Adipocyte (in vitro differentiated cells): ENCODE data around the gene FXYD2.

Source experiments
- DNase-seq: peaks from one replicate; pipeline ENCODE4 v3.0.0-alpha.2; 2015; ENCODE audit warnings: low read depth
- H3K27me3 ChIP-seq: replicated peaks from 2 replicates; pipeline ENCODE4 v1.7.0; 2013; ENCODE audit warnings: mild to moderate bottlenecking, low read length, moderate library complexity; ENCODE audit not compliant: control insufficient read depth, insufficient read depth
- H3K36me3 ChIP-seq: 2 replicates; pipeline ENCODE4 v1.7.0; 2013; ENCODE audit warnings: low read length, mild to moderate bottlenecking, moderate library complexity; ENCODE audit not compliant: control insufficient read depth, insufficient read depth, severe bottlenecking
- H3K4me1 ChIP-seq: 2 replicates; pipeline ENCODE4 v1.7.0; 2013; ENCODE audit warnings: mild to moderate bottlenecking, low read length, moderate library complexity; ENCODE audit not compliant: control insufficient read depth, insufficient read depth
- H3K4me3 ChIP-seq: 2 replicates; pipeline ENCODE4 v1.7.0; 2013; ENCODE audit warnings: mild to moderate bottlenecking, low read length, moderate library complexity
- H3K9ac ChIP-seq: 2 replicates; pipeline ENCODE4 v1.7.0; 2013; ENCODE audit warnings: mild to moderate bottlenecking, low read length, moderate library complexity
- H3K9me3 ChIP-seq: 2 replicates; pipeline ENCODE4 v1.7.0; 2013; ENCODE audit warnings: mild to moderate bottlenecking, low read length, moderate library complexity; ENCODE audit not compliant: control insufficient read depth

The FXYD2 gene

DNA sequence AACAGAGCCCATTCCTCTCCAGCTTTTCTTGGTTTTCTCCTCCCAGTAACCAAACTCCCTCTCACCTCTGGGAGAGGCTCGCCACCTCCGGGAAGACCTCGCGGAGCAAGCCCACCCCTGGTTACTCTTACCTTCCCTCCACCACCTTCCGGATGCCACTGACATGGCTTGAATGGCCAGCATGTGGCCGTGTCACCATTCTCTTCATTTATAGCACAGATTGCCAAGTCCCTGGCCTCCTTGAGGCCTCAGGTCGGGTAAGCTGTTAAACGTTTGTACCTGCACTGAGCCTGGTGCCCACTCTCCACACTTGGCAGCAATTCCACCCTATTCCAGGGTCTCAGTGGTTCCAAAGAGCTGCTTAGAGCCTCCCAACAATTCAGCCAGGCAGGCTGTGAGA, 8.0 kb upstream of the FXYD2 start:
- no peaks in the 10 kb centered on the region for H3K36me3 ChIP-seq
- H3K9me3 ChIP-seq: no peaks in the 10 kb centered on the region
- no peak overlapping the region for H3K4me3 ChIP-seq
- peaks cover 52% of the 10 kb centered on the region for H3K27me3 ChIP-seq
- no peak for DNase-seq
- no peak overlapping the region for H3K9ac ChIP-seq
- peaks cover 6% of the 10 kb centered on the region for H3K4me1 ChIP-seq

DNA sequence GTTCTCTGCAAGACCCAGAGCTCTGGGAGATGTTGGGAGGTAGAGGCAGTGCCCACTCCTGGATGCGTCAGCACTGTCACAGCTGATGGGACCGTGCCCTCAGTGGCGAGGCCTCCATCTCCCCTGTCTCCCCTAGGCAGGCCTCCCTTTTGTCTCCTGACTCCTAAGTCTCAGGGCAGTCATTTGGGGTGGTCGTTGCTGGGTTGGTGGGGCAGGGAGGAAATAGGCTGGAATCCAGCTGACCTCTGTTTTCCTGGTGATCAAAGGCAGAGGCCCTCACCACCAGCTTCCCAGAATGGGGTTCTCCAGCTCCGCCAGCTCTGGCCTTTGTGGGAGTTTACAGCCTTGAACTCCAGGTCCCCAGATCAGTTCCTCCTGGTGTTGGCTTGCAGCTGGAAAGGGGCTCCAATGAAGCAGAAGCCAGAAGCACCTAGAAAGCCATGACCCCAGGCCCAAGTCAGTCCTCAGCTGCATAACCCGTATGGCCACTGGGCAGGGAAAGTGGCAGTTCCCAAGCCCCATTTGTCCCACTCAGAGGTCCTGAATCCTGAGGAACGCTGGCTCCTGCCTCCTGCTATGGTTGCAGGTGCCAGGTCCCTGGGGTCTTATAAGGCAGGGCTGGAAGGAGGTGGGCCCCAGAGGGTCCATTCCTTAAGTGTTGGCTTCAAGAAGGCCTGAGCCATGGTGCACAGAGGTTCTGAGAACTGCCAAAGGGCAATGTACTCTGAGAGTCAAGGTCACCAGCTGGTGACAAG, 7.3 kb upstream of the FXYD2 start:
- Histone ChIP-seq H3K27me3 (peaks cover 46% of the 10 kb centered on the region), H3K4me3 (no peak overlapping the region), H3K4me1 (peaks cover 6% of the 10 kb centered on the region), H3K9me3 (no peaks in the 10 kb centered on the region), H3K36me3 (no peaks in the 10 kb centered on the region), H3K9ac (no peak overlapping the region)
- DNase-seq: no peak

GRCh38 chr11:117830674-117831351, 6.3 kb upstream of the FXYD2 start:
- H3K4me3 ChIP-seq: no peak overlapping the region
- H3K9me3 ChIP-seq: no peaks in the 10 kb centered on the region
- peaks cover 45% of the 10 kb centered on the region for H3K27me3 ChIP-seq
- peaks cover 6% of the 10 kb centered on the region for H3K4me1 ChIP-seq
- H3K36me3 ChIP-seq: no peaks in the 10 kb centered on the region
- DNase-seq: no peak
- no peak overlapping the region for H3K9ac ChIP-seq

- H3K36me3 ChIP-seq: no peaks in the 10 kb centered on the region
- peaks cover 6% of the 10 kb centered on the region for H3K4me1 ChIP-seq
- H3K4me3 ChIP-seq: no peak overlapping the region
- no peak overlapping the region for H3K9ac ChIP-seq
- DNase-seq: no peak
- peaks cover 44% of the 10 kb centered on the region for H3K27me3 ChIP-seq
- H3K9me3 ChIP-seq: no peaks in the 10 kb centered on the region
These were observed 5.5 kb upstream of the FXYD2 start for GRCh38 chr11:117830072-117830471.

DNA sequence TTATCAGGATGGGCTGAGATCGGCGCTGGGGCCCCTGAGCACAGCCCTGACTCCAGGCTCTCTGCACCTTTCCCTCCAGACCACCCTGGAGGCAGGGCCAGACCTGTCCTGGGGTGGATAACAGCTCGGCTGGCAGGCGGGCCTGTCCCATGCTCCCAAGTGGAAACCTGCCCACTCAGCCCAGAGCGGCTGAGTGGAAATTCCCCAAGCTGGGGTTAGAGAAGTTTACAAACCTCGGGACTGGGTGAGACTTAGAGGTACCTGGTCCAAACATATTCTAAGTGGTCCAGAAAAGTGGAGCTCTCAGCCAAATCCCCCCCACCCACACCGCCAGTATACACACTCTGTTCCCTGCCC, 4.8 kb upstream of the FXYD2 start:
- Histone ChIP-seq H3K4me3 (no peak overlapping the region), H3K9ac (no peak overlapping the region), H3K27me3 (peaks cover 41% of the 10 kb centered on the region), H3K9me3 (no peaks in the 10 kb centered on the region), H3K36me3 (no peaks in the 10 kb centered on the region), H3K4me1 (peaks cover 10% of the 10 kb centered on the region)
- no peak for DNase-seq

GRCh38 chr11:117828611-117829368, 4.2 kb upstream of the FXYD2 start:
- peaks cover 36% of the 10 kb centered on the region for H3K27me3 ChIP-seq
- H3K9ac ChIP-seq: no peak overlapping the region
- peak; percentile 19 for DNase-seq
- H3K9me3 ChIP-seq: no peaks in the 10 kb centered on the region
- no peak overlapping the region for H3K4me3 ChIP-seq
- H3K36me3 ChIP-seq: no peaks in the 10 kb centered on the region
- H3K4me1 ChIP-seq: peaks cover 11% of the 10 kb centered on the region

DNA sequence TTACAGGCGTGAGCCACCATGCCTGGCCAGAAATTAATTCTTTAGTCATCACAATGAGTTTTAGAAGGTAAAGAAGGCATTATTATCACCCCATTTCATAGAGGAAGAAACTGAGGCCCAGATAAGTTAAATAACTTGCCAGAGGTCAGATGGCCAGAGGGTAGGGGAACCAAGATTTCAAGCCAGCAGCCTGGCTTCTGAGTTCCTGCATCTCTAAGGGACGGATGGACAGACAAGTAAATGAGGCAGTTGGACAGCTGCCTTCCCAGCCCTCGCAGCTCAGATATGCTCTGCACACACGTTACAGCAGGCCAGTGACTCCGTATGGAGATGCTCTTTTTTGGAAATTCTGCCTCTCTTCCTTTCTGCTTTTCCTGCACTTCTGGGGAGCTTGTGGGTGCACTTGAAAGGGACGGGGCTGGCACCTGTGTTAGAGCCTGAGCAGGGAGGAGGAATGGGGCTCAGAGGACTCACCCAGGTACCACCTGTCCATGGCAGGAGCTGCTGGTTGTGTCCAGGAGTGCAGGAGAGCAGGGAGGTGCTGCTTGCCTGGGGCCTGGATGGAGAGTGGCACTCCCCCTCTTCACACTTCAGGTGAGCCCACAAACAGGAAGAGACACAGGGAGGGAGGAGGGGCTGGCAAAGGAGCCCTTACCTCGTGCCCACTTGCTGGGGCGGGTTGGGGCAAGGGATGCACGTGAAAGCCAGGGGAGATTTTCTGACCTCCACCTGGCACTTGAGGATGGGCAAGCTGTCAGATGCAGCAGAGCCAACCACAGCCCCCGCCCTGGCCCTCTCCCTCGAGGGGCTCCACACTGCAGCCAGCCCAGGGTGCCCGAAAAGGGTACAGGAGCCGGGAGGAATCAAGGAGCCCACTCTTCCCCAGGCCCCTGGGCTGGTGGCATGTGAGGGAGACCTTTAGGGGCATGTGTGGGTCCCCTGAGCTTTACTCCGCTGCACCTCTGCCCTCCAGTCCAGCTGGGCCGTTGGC, 3.3 kb upstream of the FXYD2 start:
- Histone ChIP-seq H3K36me3 (no peaks in the 10 kb centered on the region), H3K9ac (no peak overlapping the region), H3K4me3 (no peak overlapping the region), H3K4me1 (peaks cover 11% of the 10 kb centered on the region), H3K27me3 (peaks cover 26% of the 10 kb centered on the region), H3K9me3 (no peaks in the 10 kb centered on the region)
- DNase-seq: no peak

DNA sequence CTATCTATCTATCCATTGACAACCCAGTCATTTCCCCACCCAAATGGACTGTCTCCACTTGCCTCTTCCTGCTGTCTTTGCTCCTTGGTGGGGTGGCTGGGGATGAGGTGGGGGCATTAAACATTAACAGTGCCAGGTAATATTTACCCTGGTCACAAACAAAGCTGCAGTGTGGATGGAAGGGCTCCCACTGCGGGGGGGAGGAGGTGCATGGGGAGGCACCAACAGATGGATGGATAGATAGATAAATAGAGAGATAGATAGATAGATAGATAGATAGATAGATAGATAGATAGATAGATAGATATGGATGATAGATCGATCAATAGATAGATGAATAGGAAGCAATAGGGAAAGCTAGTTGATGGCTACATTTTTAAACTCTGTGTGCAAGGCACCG, 2.3 kb upstream of the FXYD2 start:
- no peaks in the 10 kb centered on the region for H3K9me3 ChIP-seq
- H3K4me1 ChIP-seq: peaks cover 11% of the 10 kb centered on the region
- H3K27me3 ChIP-seq: peaks cover 20% of the 10 kb centered on the region
- no peaks in the 10 kb centered on the region for H3K36me3 ChIP-seq
- DNase-seq: no peak
- H3K9ac ChIP-seq: no peak overlapping the region
- no peak overlapping the region for H3K4me3 ChIP-seq

GRCh38 chr11:117826190-117826570, 1.6 kb upstream of the FXYD2 start:
- peaks cover 13% of the 10 kb centered on the region for H3K27me3 ChIP-seq
- no peak overlapping the region for H3K4me3 ChIP-seq
- H3K36me3 ChIP-seq: no peaks in the 10 kb centered on the region

DNA sequence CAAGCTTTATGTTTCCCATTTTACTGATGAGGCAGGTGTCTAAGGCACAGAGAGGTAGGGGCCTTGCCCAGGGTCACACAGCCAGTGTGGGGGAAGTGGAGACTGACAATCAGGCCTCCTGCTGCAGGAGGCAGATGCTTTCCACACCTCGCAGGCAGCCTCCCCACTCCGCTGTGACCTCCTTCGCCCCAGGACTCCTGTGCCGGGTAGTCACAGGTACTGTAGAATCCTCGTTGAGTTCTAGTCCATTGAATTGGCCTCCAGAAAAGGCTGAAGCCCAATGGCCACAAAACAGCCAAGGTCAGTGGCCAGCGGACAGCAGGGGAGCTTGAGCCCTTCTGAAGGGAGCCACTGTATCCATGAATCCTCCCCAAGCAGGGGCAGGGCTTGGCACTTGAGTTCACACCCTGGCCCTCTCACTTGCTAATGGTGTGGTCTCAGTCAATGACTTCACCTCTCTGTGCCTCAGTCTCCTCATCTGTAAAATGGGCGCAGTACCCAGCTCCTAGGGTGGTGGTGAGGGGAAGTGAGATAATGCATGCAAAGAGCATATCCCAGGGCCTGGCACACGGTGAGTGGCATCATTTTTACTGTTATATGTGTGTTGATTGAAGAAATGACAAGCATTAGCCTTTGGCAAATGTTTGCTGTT, 1.1 kb upstream of the FXYD2 start:
- no peak for DNase-seq
- Histone ChIP-seq H3K9me3 (no peaks in the 10 kb centered on the region), H3K36me3 (no peaks in the 10 kb centered on the region), H3K27me3 (peaks cover 8% of the 10 kb centered on the region), H3K9ac (no peak overlapping the region), H3K4me1 (peaks cover 11% of the 10 kb centered on the region), H3K4me3 (no peak overlapping the region)

More at GRCh38 chr11:117826190-117826570, 1.6 kb upstream of the FXYD2 start:
- no peak for DNase-seq
- no peaks in the 10 kb centered on the region for H3K9me3 ChIP-seq
- peaks cover 11% of the 10 kb centered on the region for H3K4me1 ChIP-seq
- no peak overlapping the region for H3K9ac ChIP-seq
